ENCODE data around the gene STRBP. TPM values are rescaled to one million over a fixed set of nuclear protein-coding genes. Genes with fewer than 3 reads are reported as not detected.

The STRBP gene
- total RNA-seq, 1 experiment from 2014 or later: 74.0 TPM

- Histone ChIP-seq H4K20me1 (ENCODE audit: control insufficient read depth, insufficient read depth, insufficient read length) (no peaks in the 10 kb centered on the region), H3K14ac (ENCODE audit: insufficient read depth, low read length) (no peak overlapping the region), H3K23ac (ENCODE audit: insufficient read length, low read depth, low read length) (no peak overlapping the region), H3K9me3 (ENCODE audit: control insufficient read depth, low read depth, low read length) (no peaks in the 10 kb centered on the region), H3K4ac (ENCODE audit: low read depth, low read length) (no peak overlapping the region), H2BK12ac (ENCODE audit: insufficient read length, low read depth, low read length) (no peak overlapping the region), H3K4me1 (ENCODE audit: insufficient read depth, low read length) (no peaks in the 10 kb centered on the region; the same call in 1 of the 2 replicates), H3K79me1 (ENCODE audit: insufficient read depth, low read depth, low read length, poor library complexity, severe bottlenecking) (no peaks in the 10 kb centered on the region), H4K8ac (replicated peaks; ENCODE audit: insufficient read length, low read depth, low read length) (no peak overlapping the region), H3K27me3 (ENCODE audit: insufficient read depth, low read length) (no peaks in the 10 kb centered on the region), H3K79me2 (ENCODE audit: insufficient read depth, low read length) (peaks cover 1% of the 10 kb centered on the region; the same call in 1 of the 2 replicates), H2AFZ (ENCODE audit: low read length) (no peak overlapping the region), H2BK20ac (ENCODE audit: low read depth, low read length, poor library complexity, severe bottlenecking) (no peak overlapping the region), H3K23me2 (ENCODE audit: insufficient read length, low read depth, low read length, poor library complexity, severe bottlenecking) (no peaks in the 10 kb centered on the region), H3K4me2 (ENCODE audit: insufficient read depth, insufficient read length, low read length) (no peak overlapping the region), H2BK5ac (ENCODE audit: insufficient read length, low read length) (no peak overlapping the region), H3K18ac (ENCODE audit: insufficient read length, low read depth, low read length) (no peak overlapping the region), H2BK120ac (ENCODE audit: low read depth, low read length, poor library complexity, severe bottlenecking) (no peak overlapping the region), H3K9ac (ENCODE audit: extremely low read depth, insufficient read length, low read length) (no peak overlapping the region), H4K91ac (ENCODE audit: insufficient read length, low read depth, low read length) (no peak overlapping the region), H3K27ac (ENCODE audit: insufficient read length, low read depth, low read length) (no peak overlapping the region), H2AK5ac (ENCODE audit: insufficient read length, low read length) (no peak overlapping the region), H2BK15ac (ENCODE audit: low read depth, low read length) (no peak overlapping the region), H3K56ac (ENCODE audit: insufficient read length, low read depth, low read length) (no peak overlapping the region), H3T11ph (ENCODE audit: low read length) (no peak overlapping the region), H4K5ac (ENCODE audit: insufficient read length, low read depth, low read length) (no peak overlapping the region)
- peaks cover 13 to 16% of the 10 kb centered on the region in 2 experiments for H3K4me1 Mint-ChIP-seq
- WGBS (ENCODE audit: extremely low coverage, insufficient read length, low lambda C conversion rate): no CpG with 5 or more reads among the region's 1 CpG
- H3K9me3 Mint-ChIP-seq: no peaks in the 10 kb centered on the region
- H3K27ac Mint-ChIP-seq: peak overlapping the region in 1 of 3 experiments; percentile 18; a peak in 1 of 7 replicates
- H3K4me3 Mint-ChIP-seq: no peak overlapping the region
- DNase-seq: no peak
- H3K27me3 Mint-ChIP-seq (ENCODE audit: low read depth): no peaks in the 10 kb centered on the region
- no peak for TF ChIP-seq CTCF (conservative IDR thresholded peaks at IDR 0.05)
- H3K36me3 Mint-ChIP-seq (ENCODE audit: insufficient read depth in 1 of 3, low read depth in 3 of 3): no peaks in the 10 kb centered on the region; a peak in 1 of 7 replicates
These were observed 37.0 kb downstream of the STRBP start for GRCh38 chr9:123231421-123231820.
